HepG2 (cell line): ENCODE results near the gene FNDC3B. TPM values are rescaled to one million over a fixed set of nuclear protein-coding genes. Genes with fewer than 3 reads are reported as not detected.

Source experiments
- FOXC1 ChIP-seq: sonication (generic); formaldehyde crosslinking; IDR thresholded peaks from 2 replicates; pipeline ENCODE4 v1.8.0; 2022; ENCODE audit warnings: mild to moderate bottlenecking, missing genetic modification reagents, borderline replicate concordance
- KLF16 ChIP-seq, 2 experiments: sonication (generic) in 1 of 2; formaldehyde crosslinking in 1 of 2; IDR thresholded peaks; 2 replicates each; pipeline versions ENCODE4 v1.6.1 to v1.8.0; 2016 to 2023; ENCODE audit warnings: missing genetic modification reagents in 2 of 2, missing compliant biosample characterization in 1 of 2
- MEIS2 ChIP-seq: sonication (generic); formaldehyde crosslinking; IDR thresholded peaks from 2 replicates; pipeline ENCODE4 v1.9.0; 2021; ENCODE audit warnings: mild to moderate bottlenecking, missing genetic modification reagents
- NR1H2 ChIP-seq: sonication (generic); formaldehyde crosslinking; IDR thresholded peaks from 2 replicates; pipeline ENCODE4 v1.8.1; 2022; ENCODE audit warnings: low read depth, missing genetic modification reagents, borderline replicate concordance
- NR3C1 ChIP-seq: sonication (generic); formaldehyde crosslinking; IDR thresholded peaks from 2 replicates; pipeline ENCODE4 v1.4.0; 2020; ENCODE audit warnings: missing genetic modification reagents
- NRL ChIP-seq: sonication (generic); formaldehyde crosslinking; IDR thresholded peaks from 2 replicates; pipeline ENCODE4 v1.5.0; 2020; ENCODE audit warnings: missing genetic modification reagents, mild to moderate bottlenecking, moderate library complexity, borderline replicate concordance
- PAF1 ChIP-seq: IDR thresholded peaks from 2 replicates; pipeline ENCODE4 v1.6.1; 2016; ENCODE audit warnings: missing genetic modification reagents, missing compliant biosample characterization
- RNF219 ChIP-seq: sonication (generic); formaldehyde crosslinking; IDR thresholded peaks from 2 replicates; pipeline ENCODE4 v1.5.0; 2020; ENCODE audit warnings: mild to moderate bottlenecking, missing genetic modification reagents
- SIN3A ChIP-seq: IDR thresholded peaks from 2 replicates; pipeline ENCODE4 v1.6.1; 2011; ENCODE audit warnings: low read depth, mild to moderate bottlenecking, control low read depth, low read length, borderline replicate concordance
- SKI ChIP-seq: fragments of 450-650 bp; IDR thresholded peaks from one replicate; pipeline ENCODE4 v1.6.1; 2018; ENCODE audit warnings: mild to moderate bottlenecking; ENCODE audit not compliant: partially characterized antibody
- SRSF4 ChIP-seq: fragments of 200-400 bp; formaldehyde crosslinking; IDR thresholded peaks from one replicate; pipeline ENCODE4 v1.6.1; 2018; ENCODE audit warnings: mild to moderate bottlenecking, low read depth, low read length, moderate library complexity; ENCODE audit not compliant: poor library complexity, severe bottlenecking
- TAF15 ChIP-seq: fragments of 200-400 bp; formaldehyde crosslinking; IDR thresholded peaks from one replicate; pipeline ENCODE4 v1.6.1; 2018; ENCODE audit warnings: mild to moderate bottlenecking, low read depth, low read length; ENCODE audit not compliant: poor library complexity, severe bottlenecking
- ZFP37 ChIP-seq: sonication (generic); formaldehyde crosslinking; IDR thresholded peaks from 2 replicates; pipeline ENCODE4 v1.4.0; 2020; ENCODE audit warnings: missing genetic modification reagents, borderline replicate concordance
- ZNF136 ChIP-seq: sonication (generic); formaldehyde crosslinking; IDR thresholded peaks from 2 replicates; pipeline ENCODE4 v1.8.1; 2022; ENCODE audit warnings: low read depth, mild to moderate bottlenecking, moderate library complexity, missing genetic modification reagents
- ZNF207 ChIP-seq: fragments of 450-650 bp; IDR thresholded peaks from 2 replicates; pipeline ENCODE4 v1.6.1; 2016; ENCODE audit warnings: antibody characterized with exemption, borderline replicate concordance
- ZNF230 ChIP-seq: sonication (generic); formaldehyde crosslinking; IDR thresholded peaks from 2 replicates; pipeline ENCODE4 v1.4.0; 2020; ENCODE audit warnings: mild to moderate bottlenecking, missing genetic modification reagents
- ZNF317 ChIP-seq: sonication (generic); formaldehyde crosslinking; IDR thresholded peaks from 2 replicates; pipeline ENCODE4 v1.5.0; 2020; ENCODE audit warnings: mild to moderate bottlenecking, missing genetic modification reagents
- ZNF350 ChIP-seq: sonication (generic); formaldehyde crosslinking; IDR thresholded peaks from 2 replicates; pipeline ENCODE4 v1.4.0; 2020; ENCODE audit warnings: mild to moderate bottlenecking, low read depth, missing genetic modification reagents, borderline replicate concordance
- ZNF367 ChIP-seq: sonication (generic); formaldehyde crosslinking; IDR thresholded peaks from 2 replicates; pipeline ENCODE4 v1.4.0; 2020; ENCODE audit warnings: missing genetic modification reagents, borderline replicate concordance
- ZNF431 ChIP-seq: sonication (generic); formaldehyde crosslinking; IDR thresholded peaks from 2 replicates; pipeline ENCODE4 v1.9.0; 2022; ENCODE audit warnings: missing genetic modification reagents, low read depth, mild to moderate bottlenecking, borderline replicate concordance
- ZNF510 ChIP-seq: sonication (generic); formaldehyde crosslinking; IDR thresholded peaks from 2 replicates; pipeline ENCODE4 v1.4.0; 2020; ENCODE audit warnings: low read depth, mild to moderate bottlenecking, missing genetic modification reagents
- ZNF597 ChIP-seq: sonication (generic); formaldehyde crosslinking; IDR thresholded peaks from 2 replicates; pipeline ENCODE4 v1.5.0; 2020; ENCODE audit warnings: missing genetic modification reagents
- ZNF598 ChIP-seq: sonication (generic); formaldehyde crosslinking; IDR thresholded peaks from 2 replicates; pipeline ENCODE4 v1.5.1; 2020; ENCODE audit warnings: mild to moderate bottlenecking, missing genetic modification reagents, borderline replicate concordance
- ZNF629 ChIP-seq: sonication (generic); formaldehyde crosslinking; conservative IDR thresholded peaks from 2 replicates; pipeline ENCODE4 v1.5.0; 2020; ENCODE audit warnings: missing genetic modification reagents
- ZNF740 ChIP-seq: sonication (generic); formaldehyde crosslinking; IDR thresholded peaks from 2 replicates; pipeline ENCODE4 v1.4.0; 2020; ENCODE audit warnings: missing genetic modification reagents
- ZNF75D ChIP-seq: sonication (generic); formaldehyde crosslinking; IDR thresholded peaks from 2 replicates; pipeline ENCODE4 v1.8.1; 2023; ENCODE audit warnings: missing genetic modification reagents, mild to moderate bottlenecking, borderline replicate concordance
- ZSCAN22 ChIP-seq: sonication (generic); formaldehyde crosslinking; IDR thresholded peaks from 2 replicates; pipeline ENCODE4 v1.4.0; 2020; ENCODE audit warnings: mild to moderate bottlenecking, missing genetic modification reagents
- polyA plus RNA-seq, 8 experiments: library from polyadenylated mRNA; depleted of rRNA in 3 of 8; stranded (reverse) in 7 of 8; unstranded in 1 of 8; fragments of >200 nt; fragmentation: Illumina TruSeq in 4 of 8; extraction: Trizol in 4 of 8; gene quantifications; 2 replicates each; pipeline versions ENCODE4 v1.2.1 to v1.2.3, GENCODE V29; 2011 to 2016; ENCODE audit warnings: low read depth in 4 of 8, missing spikeins in 1 of 8, mixed read lengths in 1 of 8; ENCODE audit not compliant: insufficient read depth in 1 of 8
- total RNA-seq, 5 experiments: library from RNA; depleted of rRNA; stranded (reverse); fragments of >200 nt; fragmentation: Illumina TruSeq; extraction: Trizol; gene quantifications; 2 replicates each; pipeline ENCODE4 v1.2.3, GENCODE V29; 2016; ENCODE audit warnings: low read depth in 1 of 5

The FNDC3B gene
- total and polyA plus RNA-seq, 2 of the 13 experiments (the other 11 are each of a cell fraction or from before 2014, with no cell fraction given) = 74.8 to 103 TPM

GRCh38 chr3:172203522-172204258 is 164.3 kb downstream of the FNDC3B start (continued):
- TF ChIP-seq MEIS2 (CRISPR knock-in tag) (peak; percentile 81; the same call in 1 of the 2 replicates), ZNF629 (peak; percentile 43; the same call in 1 of the 2 replicates), SKI (peak; percentile 67), ZNF597 (CRISPR knock-in tag) (no peak), NR3C1 (no peak), NRL (CRISPR knock-in tag) (no peak), ZNF136 (CRISPR knock-in tag) (0 out of 2 replicates have a peak, but pooled peaks have one; percentile 46), ZNF510 (CRISPR knock-in tag) (peak; percentile 54; the same call in 1 of the 2 replicates), FOXC1 (CRISPR knock-in tag) (no peak; the same call in 1 of the 2 replicates), ZNF431 (CRISPR knock-in tag) (no peak), SIN3A (no peak), ZNF317 (CRISPR knock-in tag) (no peak), KLF16 (CRISPR knock-in tag; IDR thresholded peaks at IDR 0.05) (peak in 1 of 2 experiments; percentile 67; a peak in 2 of 4 replicates), RNF219 (CRISPR knock-in tag) (no peak), ZNF207 (no peak), ZNF350 (CRISPR knock-in tag) (no peak), ZNF75D (CRISPR knock-in tag) (no peak), SRSF4 (no peak), ZNF740 (no peak), ZNF598 (CRISPR knock-in tag) (no peak), ZNF367 (CRISPR knock-in tag) (no peak), ZFP37 (CRISPR knock-in tag) (no peak), PAF1 (peak; percentile 90), ZNF230 (CRISPR knock-in tag) (no peak; the same call in 1 of the 2 replicates), ZSCAN22 (CRISPR knock-in tag) (no peak), TAF15 (no peak), NR1H2 (CRISPR knock-in tag) (no peak)
